Measurements from ENCODE around the gene ACVR2B.

DNA sequence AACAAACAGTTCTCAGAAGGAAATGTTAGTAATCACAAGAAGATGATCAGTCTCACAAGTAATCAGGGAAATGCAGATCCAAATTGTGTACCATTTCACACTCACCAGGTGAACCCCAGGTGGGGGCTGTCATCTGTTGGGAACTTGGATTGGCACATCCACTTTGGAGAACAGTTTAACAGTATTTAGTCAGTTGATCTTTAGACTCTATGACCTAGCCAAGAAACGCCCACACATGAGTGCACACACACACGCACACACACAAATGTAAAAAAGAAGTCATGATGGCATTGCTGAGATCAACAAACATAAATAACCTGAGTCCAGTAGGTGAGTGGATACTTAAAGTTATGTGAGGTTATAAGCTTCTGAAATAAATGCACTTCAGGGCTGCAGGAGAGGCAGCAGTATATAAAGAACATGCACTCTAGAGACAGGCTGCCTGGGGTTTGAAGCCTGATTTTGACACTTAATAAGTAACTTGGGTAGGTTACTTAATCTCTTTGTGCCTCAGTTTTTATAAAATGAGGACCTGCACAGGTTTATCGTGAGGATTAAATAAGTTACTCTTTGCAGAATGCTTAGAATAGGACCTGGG lies 17.7 kb downstream of the ACVR2B start:
- TF ChIP-seq, protein P1, sequence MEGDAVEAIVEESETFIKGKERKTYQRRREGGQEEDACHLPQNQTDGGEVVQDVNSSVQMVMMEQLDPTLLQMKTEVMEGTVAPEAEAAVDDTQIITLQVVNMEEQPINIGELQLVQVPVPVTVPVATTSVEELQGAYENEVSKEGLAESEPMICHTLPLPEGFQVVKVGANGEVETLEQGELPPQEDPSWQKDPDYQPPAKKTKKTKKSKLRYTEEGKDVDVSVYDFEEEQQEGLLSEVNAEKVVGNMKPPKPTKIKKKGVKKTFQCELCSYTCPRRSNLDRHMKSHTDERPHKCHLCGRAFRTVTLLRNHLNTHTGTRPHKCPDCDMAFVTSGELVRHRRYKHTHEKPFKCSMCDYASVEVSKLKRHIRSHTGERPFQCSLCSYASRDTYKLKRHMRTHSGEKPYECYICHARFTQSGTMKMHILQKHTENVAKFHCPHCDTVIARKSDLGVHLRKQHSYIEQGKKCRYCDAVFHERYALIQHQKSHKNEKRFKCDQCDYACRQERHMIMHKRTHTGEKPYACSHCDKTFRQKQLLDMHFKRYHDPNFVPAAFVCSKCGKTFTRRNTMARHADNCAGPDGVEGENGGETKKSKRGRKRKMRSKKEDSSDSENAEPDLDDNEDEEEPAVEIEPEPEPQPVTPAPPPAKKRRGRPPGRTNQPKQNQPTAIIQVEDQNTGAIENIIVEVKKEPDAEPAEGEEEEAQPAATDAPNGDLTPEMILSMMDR (IDR thresholded peaks at IDR 0.05; ENCODE audit: low read depth, low read length) = no peak
- no peak for TF ChIP-seq EZH2phosphoT487 (IDR thresholded peaks at IDR 0.05; ENCODE audit: low read depth)
